B cell (primary cell): ENCODE results near the gene DNASE2.

Source experiments
- CTCF ChIP-seq: fragments of 200-600 bp; IDR thresholded peaks from one replicate; pipeline ENCODE4 v1.8.0; 2022; ENCODE audit warnings: antibody characterized with exemption, mild to moderate bottlenecking
- EZH2 ChIP-seq: IDR thresholded peaks from 2 replicates; pipeline ENCODE4 v1.6.1; 2012; ENCODE audit warnings: borderline replicate concordance, low read depth, mild to moderate bottlenecking, moderate library complexity, low read length; ENCODE audit not compliant: insufficient read depth, poor library complexity, severe bottlenecking

GRCh38 chr19:12828494-12828893, 52.8 kb downstream of the DNASE2 start:
- TF ChIP-seq CTCF: no peak
- TF ChIP-seq EZH2: no peak
